PC-3 (cell line): ENCODE measurements around the gene ITGAV. TPM values are rescaled to one million over a fixed set of nuclear protein-coding genes. Genes with fewer than 3 reads are reported as not detected.
"Not testable (repeated sequence)": the region's sequence is repeated elsewhere in the genome, so short reads cannot be mapped to it uniquely, and the experiment has no call there.

Source experiments
- ATAC-seq: fragments of 200-7000 bp; cut with Tn5 transposase; 2 replicates; pipeline ENCODE4 v1.9.1; 2020; ENCODE audit warnings: mild to moderate bottlenecking, moderate library complexity
- BruUV-seq: library from RNA; stranded (reverse); fragments of 400-500 nt; replicated peaks from 2 replicates; lab custom pipeline; 2021; lab: Mats Ljungman, UMichigan
- CTCF ChIA-PET: fragments of 300-600 bp; sonication (Branson Sonifier 250); formaldehyde crosslinking; loops from one replicate; lab custom pipeline; 2022; ENCODE audit warnings: antibody characterized with exemption; lab: Charles Lee
- POLR2A ChIA-PET: fragments of 300-600 bp; sonication (Branson Sonifier 250); formaldehyde crosslinking; loops from one replicate; lab custom pipeline; 2022; ENCODE audit warnings: antibody characterized with exemption; ENCODE audit not compliant: unreplicated experiment; lab: Charles Lee
- DNase-seq: peaks from one replicate; pipeline ENCODE4 v3.0.0-alpha.2; 2015
- H2AFZ ChIP-seq: fragments of 300-600 bp; sonication (generic); 2 replicates; pipeline ENCODE4 v1.6.0; 2016; ENCODE audit warnings: antibody characterized with exemption, low read length
- H3F3A ChIP-seq: fragments of 300-600 bp; sonication (generic); one replicate; pipeline ENCODE4 v1.6.0; 2017; ENCODE audit warnings: antibody characterized with exemption, low read length, control low read depth, mild to moderate bottlenecking; ENCODE audit not compliant: unreplicated experiment
- H3K27ac ChIP-seq: fragments of 300-600 bp; sonication (generic); 2 replicates; pipeline ENCODE4 v1.5.1; 2016; ENCODE audit warnings: mild to moderate bottlenecking, low read length
- H3K27me3 ChIP-seq: fragments of 300-600 bp; sonication (generic); 2 replicates; pipeline ENCODE4 v1.6.1; 2016; ENCODE audit warnings: low read length, mixed read lengths
- H3K36me3 ChIP-seq: fragments of 300-600 bp; sonication (generic); 2 replicates; pipeline ENCODE4 v1.6.1; 2016; ENCODE audit warnings: low read depth, mixed run types, low read length, mixed read lengths
- H3K4me1 ChIP-seq: fragments of 300-600 bp; sonication (generic); 2 replicates; pipeline ENCODE4 v1.5.1; 2016; ENCODE audit warnings: low read length; ENCODE audit not compliant: insufficient read depth
- H3K4me2 ChIP-seq: fragments of 300-600 bp; sonication (generic); 2 replicates; pipeline ENCODE4 v1.6.0; 2016; ENCODE audit warnings: low read length
- H3K4me3 ChIP-seq: fragments of 300-600 bp; sonication (generic); 2 replicates; pipeline ENCODE4 v1.5.1; 2016; ENCODE audit warnings: mild to moderate bottlenecking, low read length, mixed read lengths
- H3K79me2 ChIP-seq: fragments of 300-600 bp; sonication (generic); 2 replicates; pipeline ENCODE4 v1.6.1; 2017; ENCODE audit warnings: low read length, mixed read lengths
- H3K9ac ChIP-seq: fragments of 300-600 bp; sonication (generic); 2 replicates; pipeline ENCODE4 v1.6.0; 2016; ENCODE audit warnings: mild to moderate bottlenecking, low read length
- H3K9me2 ChIP-seq: fragments of 300-600 bp; sonication (generic); replicated peaks from 2 replicates; pipeline ENCODE4 v1.6.1; 2016; ENCODE audit warnings: mixed run types, low read length, mixed read lengths
- H3K9me3 ChIP-seq: fragments of 300-600 bp; sonication (generic); 2 replicates; pipeline ENCODE4 v1.6.1; 2016; ENCODE audit warnings: low read length, mixed read lengths
- H4K20me1 ChIP-seq: fragments of 300-600 bp; sonication (generic); 2 replicates; pipeline ENCODE4 v1.6.1; 2016; ENCODE audit warnings: low read length, mixed read lengths
- EZH2 ChIP-seq: fragments of 300-600 bp; sonication (generic); IDR thresholded peaks from one replicate; pipeline ENCODE4 v1.6.1; 2017; ENCODE audit warnings: antibody characterized with exemption, mild to moderate bottlenecking, low read length; ENCODE audit not compliant: unreplicated experiment
- EZH2phosphoT487 ChIP-seq: fragments of 300-600 bp; sonication (generic); IDR thresholded peaks from 2 replicates; pipeline ENCODE4 v1.6.1; 2018; ENCODE audit warnings: mild to moderate bottlenecking, antibody characterized with exemption, low read length, borderline replicate concordance
- intact Hi-C: fragments of 100-400 bp; cut with micrococcal nuclease; formaldehyde crosslinking; loops from 2 replicates; pipeline ENCODE4 v1.9.0; 2023
- total RNA-seq: library from RNA; depleted of rRNA; stranded (reverse); fragments of >200 nt; gene quantifications from 2 replicates; pipeline ENCODE4 v1.2.3, GENCODE V29; 2014
- TF ChIP-seq, protein P1 (sequence below): fragments of 300-600 bp; sonication (generic); conservative IDR thresholded peaks from 2 replicates; pipeline ENCODE4 v1.5.1; 2017; ENCODE audit warnings: antibody characterized with exemption, low read depth, mild to moderate bottlenecking, low read length

ITGAV gene
- total RNA-seq, 1 experiment from 2014 or later: 23.5 TPM

- DNase-seq: no peak
- Histone ChIP-seq H3F3A (no peaks in the 10 kb centered on the region), H4K20me1 (no peaks in the 10 kb centered on the region), H3K27me3 (no peaks in the 10 kb centered on the region), H2AFZ (no peak overlapping the region), H3K4me1 (peaks cover 10% of the 10 kb centered on the region; the same call in 1 of the 2 replicates), H3K36me3 (no peaks in the 10 kb centered on the region), H3K79me2 (no peaks in the 10 kb centered on the region), H3K9ac (no peak overlapping the region), H3K27ac (no peak overlapping the region), H3K4me3 (no peak overlapping the region), H3K9me3 (no peaks in the 10 kb centered on the region), H3K9me2 (no peaks in the 10 kb centered on the region), H3K4me2 (no peak overlapping the region)
- intact Hi-C loops: loop anchor here (2.0 kb wide), 1 partner anchor 55 kb away; no protein-coding TSS in a partner anchor
- POLR2A ChIA-PET: no interaction called here
- no TSS peak for BruUV-seq
- TF ChIP-seq EZH2phosphoT487: no peak
- no peak for TF ChIP-seq EZH2
- TF ChIP-seq, protein P1, sequence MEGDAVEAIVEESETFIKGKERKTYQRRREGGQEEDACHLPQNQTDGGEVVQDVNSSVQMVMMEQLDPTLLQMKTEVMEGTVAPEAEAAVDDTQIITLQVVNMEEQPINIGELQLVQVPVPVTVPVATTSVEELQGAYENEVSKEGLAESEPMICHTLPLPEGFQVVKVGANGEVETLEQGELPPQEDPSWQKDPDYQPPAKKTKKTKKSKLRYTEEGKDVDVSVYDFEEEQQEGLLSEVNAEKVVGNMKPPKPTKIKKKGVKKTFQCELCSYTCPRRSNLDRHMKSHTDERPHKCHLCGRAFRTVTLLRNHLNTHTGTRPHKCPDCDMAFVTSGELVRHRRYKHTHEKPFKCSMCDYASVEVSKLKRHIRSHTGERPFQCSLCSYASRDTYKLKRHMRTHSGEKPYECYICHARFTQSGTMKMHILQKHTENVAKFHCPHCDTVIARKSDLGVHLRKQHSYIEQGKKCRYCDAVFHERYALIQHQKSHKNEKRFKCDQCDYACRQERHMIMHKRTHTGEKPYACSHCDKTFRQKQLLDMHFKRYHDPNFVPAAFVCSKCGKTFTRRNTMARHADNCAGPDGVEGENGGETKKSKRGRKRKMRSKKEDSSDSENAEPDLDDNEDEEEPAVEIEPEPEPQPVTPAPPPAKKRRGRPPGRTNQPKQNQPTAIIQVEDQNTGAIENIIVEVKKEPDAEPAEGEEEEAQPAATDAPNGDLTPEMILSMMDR: no peak
- ATAC-seq: no peak
- CTCF ChIA-PET: no interaction called here
Observed at GRCh38 chr2:186561467-186562208, 28.2 kb upstream of the ITGAV start.

- H3K9me3 ChIP-seq: no peaks in the 10 kb centered on the region
- DNase-seq (no peak), ATAC-seq (no peak)
- no peaks in the 10 kb centered on the region for H3K27me3 ChIP-seq
- no peaks in the 10 kb centered on the region for H3K79me2 ChIP-seq
- intact Hi-C loops: no loop called here
- peaks cover 10% of the 10 kb centered on the region; the same call in 1 of the 2 replicates for H3K4me1 ChIP-seq
- no peaks in the 10 kb centered on the region for H3K36me3 ChIP-seq
- no TSS peak for BruUV-seq
- H3K9me2 ChIP-seq: no peaks in the 10 kb centered on the region
- no peaks in the 10 kb centered on the region for H3F3A ChIP-seq
- TF ChIP-seq, protein P1: no peak
- TF ChIP-seq EZH2 (no peak), EZH2phosphoT487 (no peak)
- POLR2A ChIA-PET: no interaction called here
- no peak overlapping the region for H3K4me3 ChIP-seq
- no peak overlapping the region for H3K4me2 ChIP-seq
- CTCF ChIA-PET: no interaction called here
- no peak overlapping the region for H2AFZ ChIP-seq
- H4K20me1 ChIP-seq: no peaks in the 10 kb centered on the region
- H3K9ac ChIP-seq: no peak overlapping the region
- H3K27ac ChIP-seq: no peak overlapping the region
Observed at GRCh38 chr2:186562209-186562578, 27.7 kb upstream of the ITGAV start.

- ATAC-seq, H4K20me1 ChIP-seq, H2AFZ ChIP-seq, POLR2A ChIA-PET, H3K9me2 ChIP-seq, H3K27ac ChIP-seq, H3K79me2 ChIP-seq, BruUV-seq, H3K9me3 ChIP-seq, H3K4me3 ChIP-seq, H3F3A ChIP-seq, CTCF ChIA-PET, H3K9ac ChIP-seq, DNase-seq, H3K4me2 ChIP-seq, intact Hi-C loops, H3K27me3 ChIP-seq, H3K36me3 ChIP-seq: not testable (repeated sequence)
- H3K4me1 ChIP-seq: peaks cover 24% of the 10 kb centered on the region
Observed at GRCh38 chr2:186568600-186568999, 21.3 kb upstream of the ITGAV start.

- H3K27me3 ChIP-seq, H3K36me3 ChIP-seq, H3K4me2 ChIP-seq, H3K9me2 ChIP-seq, H3K9ac ChIP-seq, H3K27ac ChIP-seq, H2AFZ ChIP-seq, H3K79me2 ChIP-seq, H3K4me3 ChIP-seq, POLR2A ChIA-PET, BruUV-seq, H3F3A ChIP-seq, H4K20me1 ChIP-seq, DNase-seq, H3K9me3 ChIP-seq, CTCF ChIA-PET, intact Hi-C loops, ATAC-seq: not testable (repeated sequence)
- peaks cover 24% of the 10 kb centered on the region for H3K4me1 ChIP-seq
Observed at GRCh38 chr2:186569127-186569526, 20.7 kb upstream of the ITGAV start.
